K562 (cell line): ENCODE data around the gene TIMM23. TPM values are rescaled to one million over a fixed set of nuclear protein-coding genes. Genes with fewer than 3 reads are reported as not detected.
A peak's percentile ranks its signal among the peaks of the same experiment; 100 is the strongest.

Experiments
- ATF1 ChIP-seq, 2 experiments: fragments of 450-650 bp in 1 of 2; IDR thresholded peaks; 2 replicates each; pipeline ENCODE4 v1.6.1; 2016; ENCODE audit warnings: missing compliant biosample characterization in 1 of 2, missing genetic modification characterization in 1 of 2
- BCL6 ChIP-seq: fragments of 250-450 bp; sonication (Bioruptor Pico); IDR thresholded peaks from 2 replicates; pipeline ENCODE4 v1.4.0; 2020
- ERF ChIP-seq: fragments of 450-650 bp; formaldehyde crosslinking; IDR thresholded peaks from 2 replicates; pipeline ENCODE4 v1.4.0; 2020; ENCODE audit warnings: mild to moderate bottlenecking, mixed read lengths
- ESRRB ChIP-seq: fragments of 250-450 bp; sonication (Bioruptor Pico); IDR thresholded peaks from 2 replicates; pipeline ENCODE4 v1.5.0; 2020; ENCODE audit warnings: mild to moderate bottlenecking, moderate library complexity, borderline replicate concordance
- GATAD2B ChIP-seq: fragments of 450-650 bp; IDR thresholded peaks from 2 replicates; pipeline ENCODE4 v1.6.1; 2017; ENCODE audit warnings: mild to moderate bottlenecking, borderline replicate concordance
- KLF1 ChIP-seq: fragments of 450-650 bp; IDR thresholded peaks from 2 replicates; pipeline ENCODE4 v1.6.1; 2016; ENCODE audit warnings: missing genetic modification characterization, missing compliant biosample characterization
- NR4A1 ChIP-seq, 2 experiments: fragments of 250-450 bp in 1 of 2; fragments of 450-650 bp in 1 of 2; sonication (Bioruptor Pico) in 1 of 2; IDR thresholded peaks; 2 replicates each; pipeline versions ENCODE4 v1.4.0 to v1.6.1; 2016 to 2020; ENCODE audit warnings: mild to moderate bottlenecking in 2 of 2, missing compliant biosample characterization in 1 of 2, missing genetic modification characterization in 1 of 2, moderate library complexity in 1 of 2
- POLR2A ChIP-seq: fragments of 450-650 bp; conservative IDR thresholded peaks from 2 replicates; pipeline ENCODE4 v1.6.1; 2016
- PTRF ChIP-seq: fragments of 450-650 bp; IDR thresholded peaks from 2 replicates; pipeline ENCODE4 v1.6.1; 2016; ENCODE audit warnings: mild to moderate bottlenecking, missing genetic modification characterization, missing compliant biosample characterization
- RAD21 ChIP-seq, 2 experiments: fragments of 250-450 bp in 1 of 2; fragments of 450-650 bp in 1 of 2; sonication (Bioruptor Pico) in 1 of 2; formaldehyde crosslinking in 1 of 2; IDR thresholded peaks in 1 of 2; conservative IDR thresholded peaks in 1 of 2; 2 replicates each; pipeline versions ENCODE4 v1.4.0 to v1.8.0; 2020 to 2022; ENCODE audit warnings: mild to moderate bottlenecking in 2 of 2, moderate library complexity in 1 of 2
- RBM25 ChIP-seq: fragments of 200-400 bp; formaldehyde crosslinking; IDR thresholded peaks from 2 replicates; pipeline ENCODE4 v1.6.1; 2018; ENCODE audit warnings: low read length, low read depth, moderate library complexity; ENCODE audit not compliant: severe bottlenecking
- TEAD1 ChIP-seq, 2 experiments: fragments of 450-650 bp in 1 of 2; sonication (generic) in 1 of 2; formaldehyde crosslinking; IDR thresholded peaks; 2 replicates each; pipeline versions ENCODE4 v1.4.0 to v1.8.0; 2020 to 2022; ENCODE audit warnings: mild to moderate bottlenecking in 2 of 2, missing genetic modification reagents in 1 of 2
- ZBTB7A ChIP-seq: IDR thresholded peaks from 2 replicates; pipeline ENCODE4 v1.6.1; 2011; ENCODE audit warnings: low read depth, mild to moderate bottlenecking, low read length, moderate library complexity, borderline replicate concordance; ENCODE audit not compliant: control insufficient read depth
- ZFX ChIP-seq: sonication (generic); formaldehyde crosslinking; IDR thresholded peaks from 2 replicates; pipeline ENCODE4 v1.8.0; 2022; ENCODE audit warnings: mild to moderate bottlenecking, missing genetic modification reagents, moderate library complexity
- ZNF140 ChIP-seq: fragments of 250-450 bp; sonication (Bioruptor Pico); IDR thresholded peaks from 2 replicates; pipeline ENCODE4 v1.8.0; 2021; ENCODE audit warnings: moderate library complexity, mild to moderate bottlenecking, inconsistent platforms
- ZNF197 ChIP-seq: fragments of 200-800 bp; sonication (Bioruptor generic); IDR thresholded peaks from 2 replicates; pipeline ENCODE4 v1.6.1; 2016; ENCODE audit warnings: low read depth, missing genetic modification characterization, missing compliant biosample characterization
- ZNF586 ChIP-seq: fragments of 450-650 bp; formaldehyde crosslinking; conservative IDR thresholded peaks from 2 replicates; pipeline ENCODE4 v1.4.0; 2020; ENCODE audit warnings: mild to moderate bottlenecking, moderate library complexity
- polyA plus RNA-seq, 8 experiments: library from polyadenylated mRNA; depleted of rRNA in 4 of 8; stranded (reverse) in 5 of 8; unstranded in 3 of 8; fragments of >200 nt; fragmentation: Nextera tagmentation in 2 of 8; fragmentation: Illumina TruSeq in 1 of 8; extraction: Ambion mirVana in 2 of 8; extraction: Trizol in 1 of 8; gene quantifications; 2 replicates each; pipeline versions ENCODE4 v1.2.1 to v1.2.3, GENCODE V29; 2011 to 2014; ENCODE audit warnings: inconsistent platforms in 1 of 8, missing spikeins in 1 of 8
- total RNA-seq, 7 experiments: library from RNA; depleted of rRNA in 6 of 7; stranded (reverse); fragments of >200 nt in 6 of 7; fragmentation: Illumina TruSeq in 2 of 7; extraction: Trizol in 2 of 7; gene quantifications; 2 replicates each; pipeline versions ENCODE4 v1.2.1 to v1.2.3, GENCODE V29; 2011 to 2021; ENCODE audit warnings: low replicate concordance in 1 of 7
- TF ChIP-seq, protein P1 (sequence below): fragments of 450-650 bp; IDR thresholded peaks from 2 replicates; pipeline ENCODE4 v1.6.1; 2016; ENCODE audit warnings: antibody characterized with exemption

Gene TIMM23
- total and polyA plus RNA-seq, 9 of the 15 experiments (the other 6 are each of a cell fraction or from before 2014, with no cell fraction given), result 148 to 280 (median 183) TPM

DNA sequence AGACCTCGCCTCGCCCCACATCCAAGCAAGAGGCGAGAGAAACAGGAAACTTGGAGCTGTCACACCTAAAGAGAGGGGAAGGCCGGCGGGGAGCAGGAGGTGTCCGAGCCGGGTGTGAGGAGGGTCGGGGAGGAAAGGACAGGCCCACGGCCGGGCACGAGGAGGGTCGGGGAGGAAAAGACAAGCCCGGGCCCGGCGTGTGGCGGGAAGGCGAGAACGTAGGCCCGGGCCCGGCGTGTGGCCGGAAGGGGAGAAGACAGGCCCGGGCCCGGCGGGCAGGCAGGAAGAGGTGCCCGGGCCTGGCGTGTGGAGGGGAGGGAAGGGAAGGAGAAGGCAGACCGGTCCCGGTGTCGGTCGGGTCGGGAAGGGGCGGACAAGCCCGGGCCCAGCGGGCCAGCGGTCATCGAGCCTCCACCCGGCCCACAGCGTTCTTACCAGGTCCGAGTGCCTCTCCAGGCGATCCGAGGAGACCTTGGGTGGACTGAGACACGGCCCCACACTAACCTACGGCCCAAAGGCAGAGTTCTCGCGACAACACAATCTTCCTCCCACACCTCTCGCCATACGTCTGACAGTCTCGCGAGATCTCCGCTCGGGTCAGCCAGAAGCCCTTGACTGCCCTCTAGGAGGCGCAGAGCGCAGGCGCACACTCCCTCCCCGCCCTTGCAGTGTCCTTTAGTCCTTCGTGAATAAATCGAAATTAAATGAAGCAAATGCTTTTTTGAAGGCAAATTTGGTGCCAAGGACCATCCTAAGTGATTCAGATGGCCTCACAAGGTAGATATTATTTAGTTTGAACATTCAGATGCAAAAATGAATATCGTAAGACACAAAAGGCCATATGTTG lies 58.0 kb downstream of the TIMM23 start, which contains the start of gene NCOA4 (continued):
- TF ChIP-seq RAD21 (CRISPR knock-in tag; conservative IDR thresholded peaks at IDR 0.05 in 1 of 2, IDR thresholded peaks at IDR 0.05 in 1 of 2) (peak; percentile 34 to 42), KLF1 (tag) (0 out of 2 replicates have a peak, but pooled peaks have one; percentile 36), ZNF140 (no peak), RBM25 (peak; percentile 84), ZFX (CRISPR knock-in tag) (peak; percentile 99), ERF (CRISPR knock-in tag) (peak; percentile 82), ATF1 (CRISPR knock-in tag; IDR thresholded peaks at IDR 0.05) (no peak), ATF1 (tag; IDR thresholded peaks at IDR 0.05) (peak; percentile 73), ZNF586 (CRISPR knock-in tag) (no peak), NR4A1 (CRISPR knock-in tag; IDR thresholded peaks at IDR 0.05) (0 out of 2 replicates have a peak, but pooled peaks have one; percentile 5), NR4A1 (tag; IDR thresholded peaks at IDR 0.05) (no peak), ZNF197 (CRISPR knock-in tag) (no peak), PTRF (tag) (no peak), POLR2A (peak; percentile 97), GATAD2B (no peak), ZBTB7A (no peak), BCL6 (CRISPR knock-in tag) (no peak), ESRRB (CRISPR knock-in tag) (no peak), TEAD1 (CRISPR knock-in tag; IDR thresholded peaks at IDR 0.05) (peak in 1 of 2 experiments; percentile 76; a peak in 1 of 4 replicates)
- TF ChIP-seq, protein P1, sequence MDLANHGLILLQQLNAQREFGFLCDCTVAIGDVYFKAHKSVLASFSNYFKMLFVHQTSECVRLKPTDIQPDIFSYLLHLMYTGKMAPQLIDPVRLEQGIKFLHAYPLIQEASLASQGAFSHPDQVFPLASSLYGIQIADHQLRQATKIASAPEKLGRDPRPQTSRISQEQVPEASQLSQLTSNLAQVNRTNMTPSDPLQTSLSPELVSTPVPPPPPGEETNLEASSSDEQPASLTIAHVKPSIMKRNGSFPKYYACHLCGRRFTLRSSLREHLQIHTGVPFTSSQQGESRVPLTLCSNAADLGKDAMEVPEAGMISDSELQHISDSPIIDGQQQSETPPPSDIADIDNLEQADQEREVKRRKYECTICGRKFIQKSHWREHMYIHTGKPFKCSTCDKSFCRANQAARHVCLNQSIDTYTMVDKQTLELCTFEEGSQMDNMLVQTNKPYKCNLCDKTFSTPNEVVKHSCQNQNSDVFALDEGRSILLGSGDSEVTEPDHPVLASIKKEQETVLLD, result peak; percentile 58; the same call in 1 of the 2 replicates
